Measurements from ENCODE around the gene FANCB.

FANCB gene

GRCh38 chrX:14872851-14873675, at the start of gene FANCB, which contains the start of gene MOSPD2:
Gene FANCB, minus strand, starts transcription at chrX:14873069. Its CDS starts 7,559 bp downstream, at chrX:14865510.
Gene MOSPD2, plus strand, starts transcription at chrX:14873421. Its CDS starts 108 bp downstream, at chrX:14873529.
- DNase-seq (ENCODE audit: low read depth) = peak; percentile 87

- peak; percentile 67 for DNase-seq (ENCODE audit: low read depth)
Measured at GRCh38 chrX:14922437-14922836, 49.6 kb upstream of the FANCB start.

GRCh38 chrX:14920196-14920595, 47.3 kb upstream of the FANCB start:
- no peak for DNase-seq (ENCODE audit: low read depth)

- DNase-seq (ENCODE audit: low read depth) = no peak
Measured at GRCh38 chrX:14919407-14919806, 46.5 kb upstream of the FANCB start.

- no peak for DNase-seq (ENCODE audit: low read depth)
Measured at GRCh38 chrX:14916017-14916674, 43.3 kb upstream of the FANCB start.

GRCh38 chrX:14915596-14915995, 42.7 kb upstream of the FANCB start:
- DNase-seq (ENCODE audit: low read depth) = no peak

- no peak for DNase-seq (ENCODE audit: low read depth)
Measured at GRCh38 chrX:14913241-14913640, 40.4 kb upstream of the FANCB start.

GRCh38 chrX:14903891-14904290, 31.0 kb upstream of the FANCB start:
- DNase-seq (ENCODE audit: low read depth) = no peak

- DNase-seq (ENCODE audit: low read depth) = no peak
Measured at GRCh38 chrX:14902537-14902936, 29.7 kb upstream of the FANCB start.

- DNase-seq (ENCODE audit: low read depth) = peak; percentile 17
Measured at GRCh38 chrX:14899607-14900006, 26.7 kb upstream of the FANCB start.

- no peak for DNase-seq (ENCODE audit: low read depth)
Measured at GRCh38 chrX:14897042-14897441, 24.2 kb upstream of the FANCB start.

GRCh38 chrX:14896273-14896672, 23.4 kb upstream of the FANCB start:
- DNase-seq (ENCODE audit: low read depth) = no peak

- no peak for DNase-seq (ENCODE audit: low read depth)
Measured at GRCh38 chrX:14886252-14886651, 13.4 kb upstream of the FANCB start.

- DNase-seq (ENCODE audit: low read depth) = no peak
Measured at GRCh38 chrX:14884714-14885113, 11.8 kb upstream of the FANCB start.

GRCh38 chrX:14883826-14884225, 11.0 kb upstream of the FANCB start:
- DNase-seq (ENCODE audit: low read depth) = no peak

GRCh38 chrX:14875624-14876023, 2.8 kb upstream of the FANCB start:
- no peak for DNase-seq (ENCODE audit: low read depth)

- DNase-seq (ENCODE audit: low read depth) = no peak
Measured at GRCh38 chrX:14873676-14874049, 794 bp upstream of the FANCB start.

- DNase-seq (ENCODE audit: low read depth) = no peak
Measured at GRCh38 chrX:14872355-14872754, 514 bp downstream of the FANCB start.

- DNase-seq (ENCODE audit: low read depth) = no peak
Measured at GRCh38 chrX:14871767-14872166, 1.1 kb downstream of the FANCB start.

- DNase-seq (ENCODE audit: low read depth) = no peak
Measured at GRCh38 chrX:14865201-14865600, 7.7 kb downstream of the FANCB start.

- DNase-seq (ENCODE audit: low read depth) = no peak
Measured at GRCh38 chrX:14864631-14865030, 8.2 kb downstream of the FANCB start.

GRCh38 chrX:14851526-14851925, 21.3 kb downstream of the FANCB start:
- no peak for DNase-seq (ENCODE audit: low read depth)

GRCh38 chrX:14843666-14844065, 29.2 kb downstream of the FANCB start:
- no peak for DNase-seq (ENCODE audit: low read depth)

GRCh38 chrX:14837155-14837554, 35.7 kb downstream of the FANCB start:
- no peak for DNase-seq (ENCODE audit: low read depth)
